HG02870 (cell line): ENCODE results near the gene NPNT.

Experiments
- ATAC-seq: cut with Tn5 transposase; IDR thresholded peaks from one replicate; pipeline ENCODE4 v1.9.1; 2021; ENCODE audit warnings: mild to moderate bottlenecking, moderate library complexity; ENCODE audit not compliant: unreplicated experiment

Gene NPNT

GRCh38 chr4:105967058-105967658 lies 71.9 kb downstream of the NPNT start:
- ATAC-seq, result no peak

- no peak for ATAC-seq
Observed at GRCh38 chr4:105969575-105969974, 74.3 kb downstream of the NPNT start.

- no peak for ATAC-seq
Observed at GRCh38 chr4:105970371-105970770, 75.1 kb downstream of the NPNT start.

- ATAC-seq, result no peak
Observed at GRCh38 chr4:105971036-105971435, 75.8 kb downstream of the NPNT start.

- ATAC-seq, result no peak
Observed at GRCh38 chr4:105972946-105973621, 77.8 kb downstream of the NPNT start.

GRCh38 chr4:105976915-105977314 lies 81.6 kb downstream of the NPNT start:
- no peak for ATAC-seq

GRCh38 chr4:105978684-105979296 lies 83.5 kb downstream of the NPNT start:
- ATAC-seq, result no peak

GRCh38 chr4:105979506-105979905 lies 84.2 kb downstream of the NPNT start:
- no peak for ATAC-seq

GRCh38 chr4:105988671-105989070 lies 93.4 kb downstream of the NPNT start:
- ATAC-seq, result no peak

- no peak for ATAC-seq
Observed at GRCh38 chr4:105989485-105990242, 94.4 kb downstream of the NPNT start.

- ATAC-seq, result no peak
Observed at GRCh38 chr4:105990933-105991332, 95.7 kb downstream of the NPNT start.

GRCh38 chr4:105991726-105992125 lies 96.5 kb downstream of the NPNT start:
- ATAC-seq, result no peak

GRCh38 chr4:105992641-105993305 lies 97.5 kb downstream of the NPNT start:
- ATAC-seq, result no peak

GRCh38 chr4:105994061-105994460 lies 98.8 kb downstream of the NPNT start:
- no peak for ATAC-seq

- ATAC-seq, result no peak
Observed at GRCh38 chr4:105994841-105995501, 99.7 kb downstream of the NPNT start.

GRCh38 chr4:105996845-105997244 lies 101.6 kb downstream of the NPNT start:
- ATAC-seq, result no peak

- ATAC-seq, result no peak
Observed at GRCh38 chr4:105998171-105999063, 103.1 kb downstream of the NPNT start.

- no peak for ATAC-seq
Observed at GRCh38 chr4:106002994-106003393, 107.7 kb downstream of the NPNT start.

- no peak for ATAC-seq
Observed at GRCh38 chr4:106010761-106011160, 115.5 kb downstream of the NPNT start.

- no peak for ATAC-seq
Observed at GRCh38 chr4:106011387-106011786, 116.1 kb downstream of the NPNT start.
